Testis (tissue), 3 donors: ENCODE data around the gene LGALS7B. TPM values are rescaled to one million over a fixed set of nuclear protein-coding genes. Genes with fewer than 3 reads are reported as not detected.

Experiments
- DNase-seq: peaks from one replicate; pipeline ENCODE4 v3.0.0-alpha.2; 2019
- H3K27ac ChIP-seq, 2 donors: fragments of 200-600 bp; sonication (generic); one replicate each; pipeline ENCODE4 v1.5.1; 2019
- H3K27me3 ChIP-seq: fragments of 200-600 bp; sonication (generic); one replicate; pipeline ENCODE4 v1.5.1; 2019
- H3K36me3 ChIP-seq: fragments of 200-600 bp; sonication (generic); one replicate; pipeline ENCODE4 v1.5.1; 2017; ENCODE audit warnings: low read depth; ENCODE audit errors: missing control alignments
- H3K4me1 ChIP-seq: fragments of 200-600 bp; sonication (generic); one replicate; pipeline ENCODE4 v1.5.1; 2019
- H3K4me3 ChIP-seq, 2 donors: fragments of 200-600 bp; sonication (generic); one replicate each; pipeline ENCODE4 v1.5.1; 2017 to 2019
- H3K9me3 ChIP-seq: fragments of 200-600 bp; sonication (generic); one replicate; pipeline ENCODE4 v1.5.1; 2017
- POLR2A ChIP-seq: fragments of 450-650 bp; IDR thresholded peaks from one replicate; pipeline ENCODE4 v1.6.1; 2017; ENCODE audit warnings: antibody characterized with exemption, mild to moderate bottlenecking, moderate library complexity
- WGBS, 2 donors: methylation state at CpG; one replicate each; pipeline ENCODE4 v1.1.5; 2018; 5-methylcytosine and 5-hydroxymethylcytosine counted together
- intact Hi-C: fragments of 100-400 bp; cut with DNase I; formaldehyde crosslinking; loops from one replicate; pipeline ENCODE4 v1.15.1; 2023; ENCODE audit warnings: low total_unique reads
- polyA plus RNA-seq: library from polyadenylated mRNA; stranded (reverse); fragments of 350-450 nt; fragmentation: Illumina TruSeq; extraction: RNeasy Lipid Tissue Mini Kit (QIAGEN cat#74804); gene quantifications from one replicate; pipeline ENCODE4 v1.2.3, GENCODE V29; 2014; ENCODE audit warnings: low read depth, low replicate concordance; ENCODE audit not compliant: insufficient read depth
- small RNA-seq, 2 donors: library from RNA; depleted of rRNA; stranded (forward); fragments of <200 nt; gene quantifications; one replicate each; pipeline ENCODE3, GENCODE V24; 2016
- total RNA-seq, 2 donors: library from RNA; depleted of rRNA; stranded (reverse); fragments of >200 nt; gene quantifications; one replicate each; pipeline ENCODE4 v1.2.3, GENCODE V29; 2016
- TF ChIP-seq, protein P1 (sequence below), 3 experiments: fragments of 450-650 bp in 2 of 3; fragments of 200-600 bp in 1 of 3; sonication (generic) in 1 of 3; IDR thresholded peaks; one replicate each; pipeline ENCODE4 v1.5.1; 2016 to 2019; ENCODE audit warnings: antibody characterized with exemption in 3 of 3, mild to moderate bottlenecking in 2 of 3, moderate library complexity in 1 of 3

The LGALS7B gene
- total and polyA plus RNA-seq, 3 donors from 2014 or later, result 2.3 to 8.1 TPM; not detected in 1

DNA sequence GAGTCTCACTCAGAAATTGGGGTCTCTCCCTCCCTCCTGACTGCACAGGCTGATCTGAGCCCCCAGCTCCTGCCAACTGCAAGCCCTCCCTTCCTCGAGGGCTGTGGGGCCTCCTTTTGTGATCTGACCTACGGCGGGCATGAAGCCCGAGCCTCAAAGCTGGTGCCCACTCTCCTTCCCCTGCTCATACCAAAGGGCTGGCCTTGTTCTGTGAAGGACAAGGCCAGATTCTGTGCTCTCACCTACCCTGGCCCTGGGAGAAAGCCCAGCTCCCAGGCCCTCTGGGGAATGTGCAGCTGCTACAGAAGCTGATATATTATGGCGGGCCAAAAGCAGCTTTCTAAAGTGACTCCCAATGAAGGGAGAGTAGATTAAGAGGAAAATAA, 51.6 kb downstream of the LGALS7B start:
- Histone ChIP-seq H3K36me3 (peaks cover 6% of the 10 kb centered on the region), H3K27ac (no peak overlapping the region), H3K4me3 (no peak overlapping the region), H3K4me1 (peaks cover 3% of the 10 kb centered on the region), H3K27me3 (no peaks in the 10 kb centered on the region), H3K9me3 (no peaks in the 10 kb centered on the region)
- DNase-seq, result no peak
- TF ChIP-seq POLR2A, result no peak
- TF ChIP-seq, protein P1, sequence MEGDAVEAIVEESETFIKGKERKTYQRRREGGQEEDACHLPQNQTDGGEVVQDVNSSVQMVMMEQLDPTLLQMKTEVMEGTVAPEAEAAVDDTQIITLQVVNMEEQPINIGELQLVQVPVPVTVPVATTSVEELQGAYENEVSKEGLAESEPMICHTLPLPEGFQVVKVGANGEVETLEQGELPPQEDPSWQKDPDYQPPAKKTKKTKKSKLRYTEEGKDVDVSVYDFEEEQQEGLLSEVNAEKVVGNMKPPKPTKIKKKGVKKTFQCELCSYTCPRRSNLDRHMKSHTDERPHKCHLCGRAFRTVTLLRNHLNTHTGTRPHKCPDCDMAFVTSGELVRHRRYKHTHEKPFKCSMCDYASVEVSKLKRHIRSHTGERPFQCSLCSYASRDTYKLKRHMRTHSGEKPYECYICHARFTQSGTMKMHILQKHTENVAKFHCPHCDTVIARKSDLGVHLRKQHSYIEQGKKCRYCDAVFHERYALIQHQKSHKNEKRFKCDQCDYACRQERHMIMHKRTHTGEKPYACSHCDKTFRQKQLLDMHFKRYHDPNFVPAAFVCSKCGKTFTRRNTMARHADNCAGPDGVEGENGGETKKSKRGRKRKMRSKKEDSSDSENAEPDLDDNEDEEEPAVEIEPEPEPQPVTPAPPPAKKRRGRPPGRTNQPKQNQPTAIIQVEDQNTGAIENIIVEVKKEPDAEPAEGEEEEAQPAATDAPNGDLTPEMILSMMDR (IDR thresholded peaks at IDR 0.05), result no peak
- 58 to 76% methylated on average over 5 of the region's 5 CpGs for WGBS, 2 donors
- intact Hi-C loops, result no loop called here

Small RNAs within 50 kb of the gene (small RNA-seq; reads per million reads assigned to genes)
- 0 to 0.09 reads per million in 2 donors for gene RNU6-140P

Other genes starting within 250 kb of the LGALS7B start
- 1 to 10 TPM; 2.8 to 9.9 TPM for gene MAP4K1, start 171.2 kb upstream of the LGALS7B start, total RNA-seq
- 8.3 TPM for gene MAP4K1, start 171.2 kb upstream of the LGALS7B start, polyA plus RNA-seq
- 100 to 1,000 TPM; 195 to 235 TPM for gene EIF3K, start 170.0 kb upstream of the LGALS7B start, total RNA-seq
- gene EIF3K, start 170.0 kb upstream of the LGALS7B start, polyA plus RNA-seq, result 201 TPM
- 100 to 1,000 TPM; 112 to 135 TPM for gene ACTN4, start 141.6 kb upstream of the LGALS7B start, total RNA-seq
- gene ACTN4, start 141.6 kb upstream of the LGALS7B start, polyA plus RNA-seq, result 158 TPM
- gene CAPN12, start 44.7 kb upstream of the LGALS7B start, total RNA-seq, result 1 to 10 TPM; 4.6 to 5.5 TPM
- gene CAPN12, start 44.7 kb upstream of the LGALS7B start, polyA plus RNA-seq, result 3.6 TPM
- gene LGALS7, start 15.7 kb upstream of the LGALS7B start, total RNA-seq, result not detected
- 4.4 TPM for gene LGALS7, start 15.7 kb upstream of the LGALS7B start, polyA plus RNA-seq
- 1 to 10 TPM; 1.6 to 1.9 TPM for gene LGALS4, start 23.7 kb downstream of the LGALS7B start, total RNA-seq
- 1.6 TPM for gene LGALS4, start 23.7 kb downstream of the LGALS7B start, polyA plus RNA-seq
- gene ECH1, start 42.6 kb downstream of the LGALS7B start, total RNA-seq, result 100 to 1,000 TPM; 176 to 193 TPM
- gene ECH1, start 42.6 kb downstream of the LGALS7B start, polyA plus RNA-seq, result 217 TPM
- gene HNRNPL, start 60.8 kb downstream of the LGALS7B start, total RNA-seq, result 100 to 1,000 TPM; 216 to 249 TPM
- 307 TPM for gene HNRNPL, start 60.8 kb downstream of the LGALS7B start, polyA plus RNA-seq
- 1 to 10 TPM; 3.0 to 5.2 TPM for gene RINL, start 89.1 kb downstream of the LGALS7B start, total RNA-seq
- gene RINL, start 89.1 kb downstream of the LGALS7B start, polyA plus RNA-seq, result 2.6 TPM
- gene SIRT2, start 110.4 kb downstream of the LGALS7B start, total RNA-seq, result 100 to 1,000 TPM in 1 of 2 donors, 10 to 100 TPM in 1; 95.3 to 107 TPM
- 89.1 TPM for gene SIRT2, start 110.4 kb downstream of the LGALS7B start, polyA plus RNA-seq
- 100 to 1,000 TPM in 1 of 2 donors, 10 to 100 TPM in 1; 70.1 to 100 TPM for gene NFKBIB, start 110.8 kb downstream of the LGALS7B start, total RNA-seq
- 88.0 TPM for gene NFKBIB, start 110.8 kb downstream of the LGALS7B start, polyA plus RNA-seq
- 1 to 10 TPM; 6.4 to 7.3 TPM for gene CCER2, start 123.0 kb downstream of the LGALS7B start, total RNA-seq
- gene CCER2, start 123.0 kb downstream of the LGALS7B start, polyA plus RNA-seq, result 3.8 TPM
- 10 to 100 TPM; 55.3 to 68.0 TPM for gene SARS2, start 141.6 kb downstream of the LGALS7B start, total RNA-seq
- gene SARS2, start 141.6 kb downstream of the LGALS7B start, polyA plus RNA-seq, result 33.5 TPM
- gene MRPS12, start 141.7 kb downstream of the LGALS7B start, total RNA-seq, result 10 to 100 TPM; 48.3 to 49.6 TPM
- gene MRPS12, start 141.7 kb downstream of the LGALS7B start, polyA plus RNA-seq, result 31.1 TPM
- 10 to 100 TPM; 11.8 to 14.2 TPM for gene FBXO17, start 186.5 kb downstream of the LGALS7B start, total RNA-seq
- 10.3 TPM for gene FBXO17, start 186.5 kb downstream of the LGALS7B start, polyA plus RNA-seq
- gene FBXO27, start 243.3 kb downstream of the LGALS7B start, total RNA-seq, result 10 to 100 TPM; 11.3 to 16.5 TPM
- gene FBXO27, start 243.3 kb downstream of the LGALS7B start, polyA plus RNA-seq, result 15.5 TPM